ENCODE measurements around the gene IGFBP6. TPM values are rescaled to one million over a fixed set of nuclear protein-coding genes. Genes with fewer than 3 reads are reported as not detected.

IGFBP6 gene
- total RNA-seq, 1 experiment from 2014 or later, result 4.2 TPM

DNA sequence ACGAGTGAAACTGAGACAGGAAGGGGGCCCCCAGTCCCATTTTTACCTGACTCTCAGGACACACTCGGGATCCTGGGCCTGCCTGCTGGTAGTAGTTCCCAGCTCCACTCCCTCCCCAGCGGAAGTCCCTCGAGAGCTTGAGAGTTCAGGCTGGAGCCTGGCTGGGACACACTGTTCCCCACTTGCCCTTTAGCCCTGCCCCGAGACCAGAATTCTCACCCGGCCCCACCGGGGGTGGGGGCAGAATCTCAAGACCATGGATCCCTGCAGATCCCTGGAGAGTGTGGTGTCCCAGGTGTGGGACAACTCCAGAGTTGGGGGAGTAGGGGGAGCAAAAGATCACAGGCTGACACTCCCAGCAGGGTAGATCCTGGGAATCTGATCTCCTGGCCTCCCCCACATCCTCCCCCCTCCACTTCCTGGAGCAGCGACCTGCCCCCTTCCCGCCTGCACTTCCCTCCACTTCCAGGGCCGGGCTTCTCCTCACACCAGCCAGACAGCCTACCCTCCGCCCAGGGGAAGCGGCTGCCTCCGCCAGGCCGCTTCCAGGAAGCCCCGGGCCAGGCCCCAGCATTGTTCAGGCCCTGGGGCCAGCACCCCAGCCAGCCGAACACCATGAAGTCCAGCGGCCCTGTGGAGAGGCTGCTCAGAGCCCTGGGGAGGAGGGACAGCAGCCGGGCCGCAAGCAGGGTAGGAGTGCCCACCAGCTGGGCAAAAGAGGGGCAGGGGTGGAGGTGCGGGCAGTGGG, 47.7 kb upstream of the IGFBP6 start, which contains the start of gene TNS2:
TSS of gene TNS2 (plus strand) at position 495 of the 748 bp plus-strand sequence. CDS start at position 616, 121 bp downstream.
- peak within 1 kb of the TSS in 2 of 3 experiments; percentile 91 to 95; a peak in 6 of 7 replicates for H3K27ac Mint-ChIP-seq
- Histone ChIP-seq H3T11ph (ENCODE audit: low read length) (no peak within 1 kb of the TSS), H3K18ac (ENCODE audit: insufficient read length, low read depth, low read length) (no peak within 1 kb of the TSS), H2AFZ (ENCODE audit: low read length) (no peak within 1 kb of the TSS), H3K4me1 (ENCODE audit: insufficient read depth, low read length) (peaks cover 26% of the 10 kb centered on the region; the same call in 1 of the 2 replicates), H2BK120ac (ENCODE audit: low read depth, low read length, poor library complexity, severe bottlenecking) (no peak within 1 kb of the TSS), H3K27ac (ENCODE audit: insufficient read length, low read depth, low read length) (no peak within 1 kb of the TSS), H3K56ac (ENCODE audit: insufficient read length, low read depth, low read length) (no peak within 1 kb of the TSS), H2AK5ac (ENCODE audit: insufficient read length, low read length) (no peak within 1 kb of the TSS), H4K20me1 (ENCODE audit: control insufficient read depth, insufficient read depth, insufficient read length) (no peaks in the 10 kb centered on the region), H3K23me2 (ENCODE audit: insufficient read length, low read depth, low read length, poor library complexity, severe bottlenecking) (peaks cover 15% of the 10 kb centered on the region), H2BK12ac (ENCODE audit: insufficient read length, low read depth, low read length) (no peak within 1 kb of the TSS), H4K5ac (ENCODE audit: insufficient read length, low read depth, low read length) (no peak within 1 kb of the TSS), H3K79me2 (ENCODE audit: insufficient read depth, low read length) (no peaks in the 10 kb centered on the region; the same call in 1 of the 2 replicates), H2BK20ac (ENCODE audit: low read depth, low read length, poor library complexity, severe bottlenecking) (no peak within 1 kb of the TSS), H4K8ac (replicated peaks; ENCODE audit: insufficient read length, low read depth, low read length) (no peak within 1 kb of the TSS), H3K23ac (ENCODE audit: insufficient read length, low read depth, low read length) (no peak within 1 kb of the TSS), H3K27me3 (ENCODE audit: insufficient read depth, low read length) (peaks cover 4% of the 10 kb centered on the region; the same call in 1 of the 2 replicates), H2BK5ac (ENCODE audit: insufficient read length, low read length) (no peak within 1 kb of the TSS), H3K79me1 (ENCODE audit: insufficient read depth, low read depth, low read length, poor library complexity, severe bottlenecking) (no peaks in the 10 kb centered on the region), H3K4ac (ENCODE audit: low read depth, low read length) (no peak within 1 kb of the TSS), H4K91ac (ENCODE audit: insufficient read length, low read depth, low read length) (no peak within 1 kb of the TSS), H3K9ac (ENCODE audit: extremely low read depth, insufficient read length, low read length) (no peak within 1 kb of the TSS), H3K9me3 (ENCODE audit: control insufficient read depth, low read depth, low read length) (no peaks in the 10 kb centered on the region), H2BK15ac (ENCODE audit: low read depth, low read length) (no peak within 1 kb of the TSS), H3K4me2 (ENCODE audit: insufficient read depth, insufficient read length, low read length) (peak within 1 kb of the TSS; percentile 46), H3K14ac (ENCODE audit: insufficient read depth, low read length) (no peak within 1 kb of the TSS)
- H3K27me3 Mint-ChIP-seq (ENCODE audit: low read depth), result peaks cover 21% of the 10 kb centered on the region
- H3K4me3 Mint-ChIP-seq, result peak within 1 kb of the TSS; percentile 39 to 69
- TF ChIP-seq, protein P1, sequence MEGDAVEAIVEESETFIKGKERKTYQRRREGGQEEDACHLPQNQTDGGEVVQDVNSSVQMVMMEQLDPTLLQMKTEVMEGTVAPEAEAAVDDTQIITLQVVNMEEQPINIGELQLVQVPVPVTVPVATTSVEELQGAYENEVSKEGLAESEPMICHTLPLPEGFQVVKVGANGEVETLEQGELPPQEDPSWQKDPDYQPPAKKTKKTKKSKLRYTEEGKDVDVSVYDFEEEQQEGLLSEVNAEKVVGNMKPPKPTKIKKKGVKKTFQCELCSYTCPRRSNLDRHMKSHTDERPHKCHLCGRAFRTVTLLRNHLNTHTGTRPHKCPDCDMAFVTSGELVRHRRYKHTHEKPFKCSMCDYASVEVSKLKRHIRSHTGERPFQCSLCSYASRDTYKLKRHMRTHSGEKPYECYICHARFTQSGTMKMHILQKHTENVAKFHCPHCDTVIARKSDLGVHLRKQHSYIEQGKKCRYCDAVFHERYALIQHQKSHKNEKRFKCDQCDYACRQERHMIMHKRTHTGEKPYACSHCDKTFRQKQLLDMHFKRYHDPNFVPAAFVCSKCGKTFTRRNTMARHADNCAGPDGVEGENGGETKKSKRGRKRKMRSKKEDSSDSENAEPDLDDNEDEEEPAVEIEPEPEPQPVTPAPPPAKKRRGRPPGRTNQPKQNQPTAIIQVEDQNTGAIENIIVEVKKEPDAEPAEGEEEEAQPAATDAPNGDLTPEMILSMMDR (conservative IDR thresholded peaks at IDR 0.05), result no peak
- H3K36me3 Mint-ChIP-seq (ENCODE audit: insufficient read depth in 1 of 3, low read depth in 3 of 3), result peaks cover 6 to 8% (median 7%) of the 10 kb centered on the region in 3 experiments; a peak in 5 of 7 replicates
- peaks cover 58 to 67% of the 10 kb centered on the region in 2 experiments for H3K4me1 Mint-ChIP-seq
- DNase-seq, result peak; percentile 88
- WGBS (ENCODE audit: extremely low coverage, insufficient read length, low lambda C conversion rate), result no CpG with 5 or more reads among the region's 20 CpGs
- H3K9me3 Mint-ChIP-seq, result no peaks in the 10 kb centered on the region; a peak in 1 of 5 replicates
